Daoy (cell line): ENCODE data around the gene RNF43. TPM values are rescaled to one million over a fixed set of nuclear protein-coding genes. Genes with fewer than 3 reads are reported as not detected.

Source experiments
- DNase-seq: peaks from one replicate; pipeline ENCODE4 v3.0.0-alpha.2; 2015; ENCODE audit warnings: low read depth
- total RNA-seq: library from RNA; depleted of rRNA; stranded (reverse); fragments of >200 nt; shearing (Covaris generic); gene quantifications from 2 replicates; pipeline ENCODE4 v1.2.3, GENCODE V29; 2014

The RNF43 gene
- total RNA-seq, 1 experiment from 2014 or later, result 1.5 TPM

- no peak for DNase-seq
Measured at GRCh38 chr17:58381124-58382035, 36.0 kb downstream of the RNF43 start.

- DNase-seq, result no peak
Measured at GRCh38 chr17:58380207-58381123, 36.9 kb downstream of the RNF43 start.

GRCh38 chr17:58379511-58379824, 37.9 kb downstream of the RNF43 start:
- DNase-seq, result no peak

GRCh38 chr17:58378733-58379510, 38.4 kb downstream of the RNF43 start:
- DNase-seq, result no peak

- DNase-seq, result no peak
Measured at GRCh38 chr17:58377661-58378060, 39.7 kb downstream of the RNF43 start.

- no peak for DNase-seq
Measured at GRCh38 chr17:58377093-58377601, 40.2 kb downstream of the RNF43 start.

GRCh38 chr17:58376472-58377000, 40.8 kb downstream of the RNF43 start:
- no peak for DNase-seq

- no peak for DNase-seq
Measured at GRCh38 chr17:58375811-58376210, 41.5 kb downstream of the RNF43 start.

GRCh38 chr17:58375256-58375655, 42.1 kb downstream of the RNF43 start:
- DNase-seq, result no peak

- no peak for DNase-seq
Measured at GRCh38 chr17:58373923-58374322, 43.4 kb downstream of the RNF43 start.

GRCh38 chr17:58373003-58373402, 44.3 kb downstream of the RNF43 start:
- DNase-seq, result no peak

GRCh38 chr17:58371300-58371950, 45.9 kb downstream of the RNF43 start:
- DNase-seq, result no peak

GRCh38 chr17:58370716-58371115, 46.6 kb downstream of the RNF43 start:
- DNase-seq, result no peak

GRCh38 chr17:58370309-58370708, 47.0 kb downstream of the RNF43 start:
- DNase-seq, result no peak

- DNase-seq, result no peak
Measured at GRCh38 chr17:58369214-58370031, 47.9 kb downstream of the RNF43 start.

GRCh38 chr17:58368860-58369213, 48.5 kb downstream of the RNF43 start:
- DNase-seq, result no peak
